Loucy (cell line): Measurements from ENCODE around the gene ADGRG1.
A peak's percentile ranks its signal among the peaks of the same experiment; 100 is the strongest.

ENCODE experiments used
- H2AFZ ChIP-seq: fragments of 200-600 bp; sonication (generic); 2 replicates; pipeline ENCODE4 v1.6.0; 2016; ENCODE audit warnings: antibody characterized with exemption, mild to moderate bottlenecking, low read length, moderate library complexity
- H3F3A ChIP-seq: fragments of 200-600 bp; 2 replicates; pipeline ENCODE4 v1.6.0; 2016; ENCODE audit warnings: antibody characterized with exemption, low read depth, mild to moderate bottlenecking
- H3K27me3 ChIP-seq: fragments of 200-600 bp; sonication (generic); 2 replicates; pipeline ENCODE4 v1.6.1; 2014; ENCODE audit warnings: low read length, mild to moderate bottlenecking; ENCODE audit not compliant: insufficient read depth, poor library complexity, severe bottlenecking
- H3K36me3 ChIP-seq: fragments of 200-600 bp; sonication (generic); 2 replicates; pipeline ENCODE4 v1.6.1; 2016; ENCODE audit warnings: low read length; ENCODE audit not compliant: insufficient read depth
- H3K4me1 ChIP-seq: fragments of 200-600 bp; sonication (generic); 2 replicates; pipeline ENCODE4 v1.5.1; 2014; ENCODE audit warnings: low read length, mild to moderate bottlenecking; ENCODE audit not compliant: insufficient read depth, poor library complexity, severe bottlenecking
- H3K4me2 ChIP-seq: fragments of 200-600 bp; sonication (generic); 2 replicates; pipeline ENCODE4 v1.6.0; 2014; ENCODE audit warnings: antibody characterized with exemption, low read length, low read depth, mild to moderate bottlenecking; ENCODE audit not compliant: poor library complexity, severe bottlenecking
- H3K4me3 ChIP-seq: fragments of 200-600 bp; sonication (generic); 2 replicates; pipeline ENCODE4 v1.5.1; 2014; ENCODE audit warnings: low read length, mild to moderate bottlenecking, mixed read lengths; ENCODE audit not compliant: poor library complexity, severe bottlenecking
- H3K79me2 ChIP-seq: fragments of 200-600 bp; sonication (generic); 2 replicates; pipeline ENCODE4 v1.6.1; 2014; ENCODE audit warnings: low read length; ENCODE audit not compliant: insufficient read depth
- H3K9ac ChIP-seq: fragments of 200-600 bp; sonication (generic); 2 replicates; pipeline ENCODE4 v1.6.0; 2014; ENCODE audit warnings: mild to moderate bottlenecking, low read depth, low read length, moderate library complexity; ENCODE audit not compliant: poor library complexity, severe bottlenecking
- H3K9me2 ChIP-seq: fragments of 200-600 bp; sonication (generic); replicated peaks from 2 replicates; pipeline ENCODE4 v1.6.1; 2016; ENCODE audit warnings: low read depth, low read length, mixed read lengths
- H3K9me3 ChIP-seq: fragments of 200-600 bp; sonication (generic); 2 replicates; pipeline ENCODE4 v1.6.1; 2014; ENCODE audit warnings: mild to moderate bottlenecking, antibody characterized with exemption, low read length, low read depth; ENCODE audit not compliant: insufficient read depth
- H4K20me1 ChIP-seq: fragments of 200-600 bp; sonication (generic); 2 replicates; pipeline ENCODE4 v1.6.0; 2014; ENCODE audit warnings: antibody characterized with exemption, low read length, mild to moderate bottlenecking; ENCODE audit not compliant: insufficient read depth, poor library complexity, severe bottlenecking
- EZH2phosphoT487 ChIP-seq: fragments of 200-600 bp; IDR thresholded peaks from 2 replicates; pipeline ENCODE4 v1.6.1; 2018; ENCODE audit warnings: antibody characterized with exemption, mild to moderate bottlenecking, moderate library complexity, borderline replicate concordance
- TF ChIP-seq, protein P1 (sequence below): fragments of 200-600 bp; sonication (generic); conservative IDR thresholded peaks from 2 replicates; pipeline ENCODE4 v1.5.1; 2014; ENCODE audit warnings: mild to moderate bottlenecking, antibody characterized with exemption, low read length

The ADGRG1 gene

GRCh38 chr16:57639172-57639887 is 10.9 kb downstream of the ADGRG1 start:
- H3K4me3 ChIP-seq = no peak overlapping the region
- H3K36me3 ChIP-seq = no peaks in the 10 kb centered on the region
- H3K9me3 ChIP-seq = no peaks in the 10 kb centered on the region
- no peaks in the 10 kb centered on the region for H3K9me2 ChIP-seq
- peak overlapping the region; percentile 45 for H3K9ac ChIP-seq
- no peak overlapping the region for H2AFZ ChIP-seq
- H3K27me3 ChIP-seq = no peaks in the 10 kb centered on the region
- H3F3A ChIP-seq = 0 out of 2 replicates have a peak, but pooled peaks cover 3% of the 10 kb centered on the region
- no peaks in the 10 kb centered on the region for H4K20me1 ChIP-seq
- no peaks in the 10 kb centered on the region for H3K79me2 ChIP-seq
- no peak overlapping the region for H3K4me2 ChIP-seq
- peaks cover 25% of the 10 kb centered on the region for H3K4me1 ChIP-seq
- no peak for TF ChIP-seq EZH2phosphoT487

- Histone ChIP-seq H3K4me3 (no peak overlapping the region), H3K4me1 (peaks cover 33% of the 10 kb centered on the region), H3K9ac (peak overlapping the region; percentile 45), H3K9me3 (no peaks in the 10 kb centered on the region), H3K36me3 (no peaks in the 10 kb centered on the region), H3F3A (0 out of 2 replicates have a peak, but pooled peaks cover 3% of the 10 kb centered on the region), H4K20me1 (no peaks in the 10 kb centered on the region), H3K27me3 (no peaks in the 10 kb centered on the region), H3K9me2 (no peaks in the 10 kb centered on the region), H3K79me2 (no peaks in the 10 kb centered on the region), H2AFZ (no peak overlapping the region), H3K4me2 (no peak overlapping the region)
- TF ChIP-seq EZH2phosphoT487 = no peak
- TF ChIP-seq, protein P1, sequence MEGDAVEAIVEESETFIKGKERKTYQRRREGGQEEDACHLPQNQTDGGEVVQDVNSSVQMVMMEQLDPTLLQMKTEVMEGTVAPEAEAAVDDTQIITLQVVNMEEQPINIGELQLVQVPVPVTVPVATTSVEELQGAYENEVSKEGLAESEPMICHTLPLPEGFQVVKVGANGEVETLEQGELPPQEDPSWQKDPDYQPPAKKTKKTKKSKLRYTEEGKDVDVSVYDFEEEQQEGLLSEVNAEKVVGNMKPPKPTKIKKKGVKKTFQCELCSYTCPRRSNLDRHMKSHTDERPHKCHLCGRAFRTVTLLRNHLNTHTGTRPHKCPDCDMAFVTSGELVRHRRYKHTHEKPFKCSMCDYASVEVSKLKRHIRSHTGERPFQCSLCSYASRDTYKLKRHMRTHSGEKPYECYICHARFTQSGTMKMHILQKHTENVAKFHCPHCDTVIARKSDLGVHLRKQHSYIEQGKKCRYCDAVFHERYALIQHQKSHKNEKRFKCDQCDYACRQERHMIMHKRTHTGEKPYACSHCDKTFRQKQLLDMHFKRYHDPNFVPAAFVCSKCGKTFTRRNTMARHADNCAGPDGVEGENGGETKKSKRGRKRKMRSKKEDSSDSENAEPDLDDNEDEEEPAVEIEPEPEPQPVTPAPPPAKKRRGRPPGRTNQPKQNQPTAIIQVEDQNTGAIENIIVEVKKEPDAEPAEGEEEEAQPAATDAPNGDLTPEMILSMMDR = no peak
Measured at GRCh38 chr16:57640185-57640584, 11.8 kb downstream of the ADGRG1 start.

DNA sequence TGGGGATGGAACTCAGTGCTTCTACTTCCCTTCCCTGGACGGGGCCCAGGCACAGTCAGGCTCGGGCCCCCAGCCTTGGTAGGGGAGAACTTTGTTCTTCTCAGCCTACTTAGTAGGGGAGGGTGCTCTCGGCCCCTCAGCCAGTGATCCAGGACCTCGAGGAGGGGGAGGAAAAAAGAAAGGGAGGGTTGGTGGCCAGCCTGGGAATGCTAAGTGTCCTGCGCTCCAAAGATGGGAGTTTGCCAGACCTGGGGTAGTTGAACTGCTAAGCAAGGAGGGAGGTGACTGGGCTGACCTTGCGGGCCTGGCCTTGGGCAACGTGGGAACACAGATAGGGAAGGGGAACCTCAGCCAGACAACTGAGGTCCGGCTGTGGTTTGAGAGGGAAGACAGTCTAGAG is 12.2 kb downstream of the ADGRG1 start:
- no peaks in the 10 kb centered on the region for H3K27me3 ChIP-seq
- H3K79me2 ChIP-seq = no peaks in the 10 kb centered on the region
- peaks cover 37% of the 10 kb centered on the region for H3K4me1 ChIP-seq
- 0 out of 2 replicates have a peak, but pooled peaks cover 3% of the 10 kb centered on the region for H3F3A ChIP-seq
- no peaks in the 10 kb centered on the region for H3K9me3 ChIP-seq
- H3K4me3 ChIP-seq = no peak overlapping the region
- no peak overlapping the region for H3K9ac ChIP-seq
- H3K36me3 ChIP-seq = no peaks in the 10 kb centered on the region
- no peaks in the 10 kb centered on the region for H4K20me1 ChIP-seq
- H2AFZ ChIP-seq = no peak overlapping the region
- TF ChIP-seq, protein P1 = no peak
- TF ChIP-seq EZH2phosphoT487 = no peak
- no peak overlapping the region for H3K4me2 ChIP-seq
- no peaks in the 10 kb centered on the region for H3K9me2 ChIP-seq
